Measurements from ENCODE around the gene BRAT1.
"Not testable (repeated sequence)": the region's sequence is repeated elsewhere in the genome, so short reads cannot be mapped to it uniquely, and the experiment has no call there.

BRAT1 gene

DNA sequence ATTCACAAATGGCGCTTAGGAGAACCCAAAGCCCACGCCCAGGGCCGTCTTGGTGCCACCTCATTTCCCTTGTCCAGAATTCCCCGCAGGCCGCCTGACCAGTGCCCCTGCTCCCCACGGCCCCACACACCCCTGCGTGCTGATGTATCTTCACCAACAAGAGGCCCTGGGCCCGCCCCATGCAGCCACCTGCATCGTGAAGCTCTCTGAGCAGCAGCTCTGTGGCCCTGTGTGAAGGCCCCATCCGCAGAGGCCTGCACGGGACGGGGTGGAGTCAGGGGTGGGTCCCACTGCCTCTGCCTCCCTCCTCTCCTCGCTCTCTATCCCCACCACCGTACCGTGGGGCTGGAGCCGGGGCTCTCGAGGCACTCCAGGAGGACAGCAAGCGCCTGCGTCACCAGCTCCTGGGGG is 14.7 kb downstream of the BRAT1 start:
- Histone ChIP-seq H2AFZ (ENCODE audit: low read depth) (no peak overlapping the region), H3K27me3 (ENCODE audit: insufficient read depth, low read depth) (no peaks in the 10 kb centered on the region), H4K20me1 (ENCODE audit: insufficient read depth) (no peaks in the 10 kb centered on the region), H3K4me3 (IDR thresholded peaks at IDR 0.05; ENCODE audit: insufficient read depth, low read depth, low read length) (no peak overlapping the region), H3K4me1 (ENCODE audit: low read depth, poor library complexity, severe bottlenecking) (no peaks in the 10 kb centered on the region), H3K79me2 (ENCODE audit: insufficient read depth, low read depth) (no peaks in the 10 kb centered on the region), H3K9ac (no peak overlapping the region), H3K4me2 (no peak overlapping the region), H3K36me3 (ENCODE audit: insufficient read depth) (no peaks in the 10 kb centered on the region), H3K27ac (no peak overlapping the region)
- TF ChIP-seq, protein P1, sequence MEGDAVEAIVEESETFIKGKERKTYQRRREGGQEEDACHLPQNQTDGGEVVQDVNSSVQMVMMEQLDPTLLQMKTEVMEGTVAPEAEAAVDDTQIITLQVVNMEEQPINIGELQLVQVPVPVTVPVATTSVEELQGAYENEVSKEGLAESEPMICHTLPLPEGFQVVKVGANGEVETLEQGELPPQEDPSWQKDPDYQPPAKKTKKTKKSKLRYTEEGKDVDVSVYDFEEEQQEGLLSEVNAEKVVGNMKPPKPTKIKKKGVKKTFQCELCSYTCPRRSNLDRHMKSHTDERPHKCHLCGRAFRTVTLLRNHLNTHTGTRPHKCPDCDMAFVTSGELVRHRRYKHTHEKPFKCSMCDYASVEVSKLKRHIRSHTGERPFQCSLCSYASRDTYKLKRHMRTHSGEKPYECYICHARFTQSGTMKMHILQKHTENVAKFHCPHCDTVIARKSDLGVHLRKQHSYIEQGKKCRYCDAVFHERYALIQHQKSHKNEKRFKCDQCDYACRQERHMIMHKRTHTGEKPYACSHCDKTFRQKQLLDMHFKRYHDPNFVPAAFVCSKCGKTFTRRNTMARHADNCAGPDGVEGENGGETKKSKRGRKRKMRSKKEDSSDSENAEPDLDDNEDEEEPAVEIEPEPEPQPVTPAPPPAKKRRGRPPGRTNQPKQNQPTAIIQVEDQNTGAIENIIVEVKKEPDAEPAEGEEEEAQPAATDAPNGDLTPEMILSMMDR (conservative IDR thresholded peaks at IDR 0.05; ENCODE audit: low read depth, low read length), result no peak

DNA sequence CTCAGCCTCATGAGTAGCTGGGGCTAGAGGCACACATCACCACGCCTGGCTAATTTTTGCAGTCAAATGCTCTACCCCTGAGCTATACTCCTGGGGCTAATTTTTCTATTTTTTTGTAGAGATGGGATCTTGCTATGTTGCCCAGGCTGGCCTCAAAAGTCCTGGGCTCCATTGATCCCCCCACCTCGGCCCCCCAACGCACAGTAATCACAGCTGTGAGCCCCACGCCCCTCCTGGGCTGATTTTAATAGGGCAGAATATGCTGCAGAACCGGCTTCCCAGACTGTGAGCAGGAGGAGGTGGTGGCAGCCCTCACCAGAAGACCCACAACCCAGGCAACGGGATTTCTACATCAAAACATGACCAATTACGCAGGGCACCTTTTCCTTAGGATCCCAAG is 15.2 kb downstream of the BRAT1 start:
- H4K20me1 ChIP-seq (ENCODE audit: insufficient read depth), result no peaks in the 10 kb centered on the region
- no peak overlapping the region for H3K4me3 ChIP-seq (IDR thresholded peaks at IDR 0.05; ENCODE audit: insufficient read depth, low read depth, low read length)
- no peaks in the 10 kb centered on the region for H3K4me1 ChIP-seq (ENCODE audit: low read depth, poor library complexity, severe bottlenecking)
- no peak overlapping the region for H3K27ac ChIP-seq
- no peaks in the 10 kb centered on the region for H3K27me3 ChIP-seq (ENCODE audit: insufficient read depth, low read depth)
- H3K36me3 ChIP-seq (ENCODE audit: insufficient read depth), result no peaks in the 10 kb centered on the region
- H3K79me2 ChIP-seq (ENCODE audit: insufficient read depth, low read depth), result no peaks in the 10 kb centered on the region
- H3K4me2 ChIP-seq, result no peak overlapping the region
- H3K9ac ChIP-seq, result no peak overlapping the region
- no peak overlapping the region for H2AFZ ChIP-seq (ENCODE audit: low read depth)
- TF ChIP-seq, protein P1 (conservative IDR thresholded peaks at IDR 0.05; ENCODE audit: low read depth, low read length), result no peak

DNA sequence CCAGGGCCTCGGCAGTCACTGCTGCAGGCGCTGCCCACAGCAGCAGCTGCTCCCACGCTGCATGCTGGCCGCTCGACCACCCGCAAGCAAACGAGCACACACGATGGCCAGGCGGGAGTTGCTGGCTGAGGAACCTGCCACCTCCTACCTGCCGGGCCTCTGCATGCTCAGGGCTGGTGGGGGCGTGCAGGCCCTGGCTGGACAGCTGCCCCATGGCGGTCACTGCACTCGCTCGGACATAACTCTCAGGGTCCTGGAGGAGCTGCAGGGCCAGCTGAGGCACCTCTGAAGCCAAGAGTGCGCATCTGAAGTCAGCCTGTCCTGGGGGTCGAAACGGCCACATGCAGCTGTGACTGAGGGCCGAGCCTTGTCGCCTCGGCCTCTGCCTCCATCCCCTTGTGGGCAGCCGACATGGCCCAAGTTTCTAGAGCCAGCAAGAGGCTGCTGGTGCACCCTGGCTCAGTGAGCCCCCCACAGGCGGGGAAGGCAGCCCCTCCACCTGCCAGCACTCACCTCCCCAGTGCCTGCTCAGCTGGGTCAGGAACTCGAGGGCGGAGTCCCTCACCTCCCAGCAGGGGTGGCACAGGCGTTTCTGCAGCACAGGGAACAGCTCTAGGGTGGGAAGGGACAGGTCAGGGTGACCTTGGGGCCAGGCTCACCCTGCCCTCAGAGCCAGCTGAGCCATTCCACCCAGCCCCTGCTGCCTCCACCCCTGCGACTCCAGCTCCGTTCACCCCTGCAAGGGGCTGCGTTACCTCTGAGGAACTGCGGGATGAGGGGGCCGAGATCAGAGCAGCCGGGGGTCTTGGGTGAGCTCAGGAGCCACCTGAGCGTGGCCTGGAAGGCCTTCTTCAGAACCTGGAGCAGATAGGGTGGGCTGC is 16.1 kb downstream of the BRAT1 start:
- H3K27me3 ChIP-seq (ENCODE audit: insufficient read depth, low read depth), result no peaks in the 10 kb centered on the region
- no peak overlapping the region for H3K27ac ChIP-seq
- H2AFZ ChIP-seq (ENCODE audit: low read depth), result no peak overlapping the region
- TF ChIP-seq, protein P1 (conservative IDR thresholded peaks at IDR 0.05; ENCODE audit: low read depth, low read length), result no peak
- H3K79me2 ChIP-seq (ENCODE audit: insufficient read depth, low read depth), result no peaks in the 10 kb centered on the region
- H3K4me2 ChIP-seq, result no peak overlapping the region
- no peaks in the 10 kb centered on the region for H3K4me1 ChIP-seq (ENCODE audit: low read depth, poor library complexity, severe bottlenecking)
- no peaks in the 10 kb centered on the region for H3K36me3 ChIP-seq (ENCODE audit: insufficient read depth)
- H3K9ac ChIP-seq, result no peak overlapping the region
- no peak overlapping the region for H3K4me3 ChIP-seq (IDR thresholded peaks at IDR 0.05; ENCODE audit: insufficient read depth, low read depth, low read length)
- no peaks in the 10 kb centered on the region for H4K20me1 ChIP-seq (ENCODE audit: insufficient read depth)

DNA sequence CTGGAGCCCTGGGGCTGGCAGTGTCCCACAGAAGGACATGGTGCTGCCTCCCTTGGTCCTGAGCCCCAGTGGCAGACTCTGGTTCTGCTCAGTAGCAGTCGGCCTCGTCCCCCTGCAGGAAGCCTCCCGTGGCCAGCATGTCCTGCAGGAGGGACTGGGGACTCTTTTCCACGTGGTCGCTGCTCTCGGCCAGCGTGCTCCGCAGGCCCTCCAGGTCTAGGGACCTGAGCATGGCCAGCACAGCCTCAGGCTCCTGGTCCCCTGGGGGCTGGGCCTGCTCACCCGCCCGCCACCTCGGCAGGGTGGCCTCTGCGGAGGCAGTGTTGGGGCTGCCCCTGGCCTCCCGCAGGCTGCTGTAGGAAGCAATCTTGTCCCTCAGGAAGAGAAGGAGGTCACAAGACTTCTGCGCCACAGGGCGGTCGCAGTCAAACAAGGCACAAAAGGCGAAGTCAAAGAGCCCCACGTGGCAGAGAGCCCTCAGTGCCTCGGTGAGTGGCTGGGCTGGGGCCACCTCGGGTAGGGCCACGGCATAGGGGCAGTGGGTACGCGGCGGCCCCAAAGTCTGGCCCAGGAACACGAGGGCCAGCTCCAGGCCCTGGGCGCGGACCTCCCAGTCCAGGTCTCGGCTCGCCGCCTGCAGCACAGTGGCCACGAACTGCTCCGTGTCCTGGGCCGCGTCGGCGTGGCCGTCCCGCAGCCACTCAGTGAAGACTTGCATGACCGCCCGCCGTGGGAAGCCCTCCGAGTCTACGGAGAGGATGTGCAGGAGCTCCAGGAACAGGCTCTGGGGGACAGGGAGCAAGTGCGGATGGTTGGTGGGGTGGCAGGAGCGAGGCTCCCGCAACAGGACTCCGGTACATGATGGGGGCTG is 17.1 kb downstream of the BRAT1 start:
- no peak overlapping the region for H3K4me3 ChIP-seq (IDR thresholded peaks at IDR 0.05; ENCODE audit: insufficient read depth, low read depth, low read length)
- no peaks in the 10 kb centered on the region for H4K20me1 ChIP-seq (ENCODE audit: insufficient read depth)
- H3K79me2 ChIP-seq (ENCODE audit: insufficient read depth, low read depth), result no peaks in the 10 kb centered on the region
- H2AFZ ChIP-seq (ENCODE audit: low read depth), result no peak overlapping the region
- H3K4me2 ChIP-seq, result no peak overlapping the region
- H3K4me1 ChIP-seq (ENCODE audit: low read depth, poor library complexity, severe bottlenecking), result no peaks in the 10 kb centered on the region
- TF ChIP-seq, protein P1 (conservative IDR thresholded peaks at IDR 0.05; ENCODE audit: low read depth, low read length), result no peak
- H3K36me3 ChIP-seq (ENCODE audit: insufficient read depth), result no peaks in the 10 kb centered on the region
- no peak overlapping the region for H3K27ac ChIP-seq
- no peak overlapping the region for H3K9ac ChIP-seq
- no peaks in the 10 kb centered on the region for H3K27me3 ChIP-seq (ENCODE audit: insufficient read depth, low read depth)

DNA sequence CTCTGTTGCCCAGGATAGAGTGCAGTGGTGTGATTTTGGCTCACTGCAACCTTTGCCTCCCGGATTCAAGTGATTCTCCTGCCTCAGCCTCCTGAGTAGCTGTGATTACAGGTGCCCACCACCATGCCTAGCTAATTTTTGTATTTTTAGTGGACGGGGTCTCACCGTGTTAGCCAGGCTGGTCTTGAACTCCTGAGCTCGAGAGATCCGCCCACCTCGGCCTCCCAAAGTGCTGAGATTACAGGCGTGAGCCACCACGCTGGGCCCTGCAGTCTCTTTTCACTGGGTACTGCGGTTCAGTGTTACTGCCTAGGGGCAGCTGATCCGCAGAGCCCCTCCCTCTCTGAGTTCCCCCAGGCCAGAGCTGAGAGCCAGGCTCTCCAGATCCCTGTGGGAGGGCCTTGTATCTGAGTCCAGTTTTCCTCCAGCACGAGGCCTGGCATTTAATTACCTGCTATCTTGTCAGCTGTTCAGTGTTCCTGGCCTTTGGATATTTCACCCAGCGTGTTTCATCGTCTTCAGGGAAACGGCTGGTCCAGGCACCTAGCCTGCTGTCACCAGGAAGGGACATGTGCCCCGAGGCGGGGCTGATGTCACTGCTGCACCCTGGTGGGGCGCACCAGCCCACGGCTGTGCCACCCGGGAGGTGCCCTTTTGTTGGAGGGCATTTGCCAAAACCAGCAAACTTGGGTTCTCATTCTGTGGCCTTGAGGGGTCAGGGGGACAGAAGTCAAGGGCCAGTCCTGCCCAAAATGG is 19.3 kb downstream of the BRAT1 start:
- H3K36me3 ChIP-seq (ENCODE audit: insufficient read depth); H3K27me3 ChIP-seq (ENCODE audit: insufficient read depth, low read depth); H3K27ac ChIP-seq; H3K79me2 ChIP-seq (ENCODE audit: insufficient read depth, low read depth); H4K20me1 ChIP-seq (ENCODE audit: insufficient read depth); H3K4me1 ChIP-seq (ENCODE audit: low read depth, poor library complexity, severe bottlenecking); H3K9ac ChIP-seq; H2AFZ ChIP-seq (ENCODE audit: low read depth); H3K4me3 ChIP-seq (IDR thresholded peaks at IDR 0.05; ENCODE audit: insufficient read depth, low read depth, low read length); H3K4me2 ChIP-seq: not testable (repeated sequence)

DNA sequence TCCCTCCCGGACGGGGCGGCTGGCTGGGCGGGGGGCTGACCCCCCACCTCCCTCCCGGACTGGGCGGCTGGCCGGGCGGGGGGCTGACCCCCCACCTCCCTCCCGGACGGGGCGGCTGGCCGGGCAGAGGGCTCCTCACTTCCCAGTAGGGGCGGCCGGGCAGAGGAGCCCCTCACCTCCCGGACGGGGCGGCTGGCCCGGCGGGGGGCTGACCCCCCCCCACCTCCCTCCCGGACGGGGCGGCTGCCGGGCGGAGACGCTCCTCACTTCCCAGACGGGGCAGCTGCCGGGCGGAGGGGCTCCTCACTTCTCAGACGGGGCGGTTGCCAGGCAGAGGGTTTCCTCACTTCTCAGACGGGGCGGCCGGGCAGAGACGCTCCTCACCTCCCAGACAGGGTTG is 21.1 kb downstream of the BRAT1 start:
- H3K4me1 ChIP-seq (ENCODE audit: low read depth, poor library complexity, severe bottlenecking); H3K4me2 ChIP-seq; H3K79me2 ChIP-seq (ENCODE audit: insufficient read depth, low read depth); H3K9ac ChIP-seq; H3K27me3 ChIP-seq (ENCODE audit: insufficient read depth, low read depth); H3K27ac ChIP-seq; H2AFZ ChIP-seq (ENCODE audit: low read depth); H4K20me1 ChIP-seq (ENCODE audit: insufficient read depth); H3K4me3 ChIP-seq (IDR thresholded peaks at IDR 0.05; ENCODE audit: insufficient read depth, low read depth, low read length); H3K36me3 ChIP-seq (ENCODE audit: insufficient read depth): not testable (repeated sequence)
